HepG2 (cell line): ENCODE measurements around the gene TMEM53. TPM values are rescaled to one million over a fixed set of nuclear protein-coding genes. Genes with fewer than 3 reads are reported as not detected.

Source experiments
- ARNTL ChIP-seq: sonication (generic); formaldehyde crosslinking; IDR thresholded peaks from 2 replicates; pipeline ENCODE4 v1.4.0; 2020; ENCODE audit warnings: mild to moderate bottlenecking, missing genetic modification reagents
- ATRX ChIP-seq: sonication (generic); formaldehyde crosslinking; IDR thresholded peaks from 2 replicates; pipeline ENCODE4 v1.4.0; 2020; ENCODE audit warnings: missing genetic modification reagents, borderline replicate concordance
- CENPT ChIP-seq: sonication (generic); formaldehyde crosslinking; IDR thresholded peaks from 2 replicates; pipeline ENCODE4 v1.8.0; 2022; ENCODE audit warnings: low read depth, mild to moderate bottlenecking, moderate library complexity, missing genetic modification reagents
- DR1 ChIP-seq: sonication (generic); formaldehyde crosslinking; IDR thresholded peaks from 2 replicates; pipeline ENCODE4 v1.8.0; 2021; ENCODE audit warnings: mild to moderate bottlenecking, missing genetic modification reagents, inconsistent platforms
- ELK4 ChIP-seq: sonication (generic); formaldehyde crosslinking; IDR thresholded peaks from 2 replicates; pipeline ENCODE4 v1.9.0; 2021; ENCODE audit warnings: missing genetic modification reagents, borderline replicate concordance
- HNRNPLL ChIP-seq: fragments of 200-400 bp; formaldehyde crosslinking; IDR thresholded peaks from 2 replicates; pipeline ENCODE4 v1.6.1; 2017; ENCODE audit warnings: mild to moderate bottlenecking, low read depth, low read length; ENCODE audit not compliant: poor library complexity, severe bottlenecking
- KMT2B ChIP-seq: IDR thresholded peaks from 2 replicates; pipeline ENCODE4 v1.6.1; 2016; ENCODE audit warnings: missing genetic modification reagents, missing compliant biosample characterization
- MEF2D ChIP-seq: sonication (generic); formaldehyde crosslinking; IDR thresholded peaks from 2 replicates; pipeline ENCODE4 v1.5.1; 2020; ENCODE audit warnings: mild to moderate bottlenecking, missing genetic modification reagents
- PAF1 ChIP-seq: IDR thresholded peaks from 2 replicates; pipeline ENCODE4 v1.6.1; 2016; ENCODE audit warnings: missing genetic modification reagents, missing compliant biosample characterization
- POLR2G ChIP-seq: fragments of 200-400 bp; formaldehyde crosslinking; IDR thresholded peaks from 2 replicates; pipeline ENCODE4 v1.6.1; 2018; ENCODE audit warnings: mild to moderate bottlenecking, low read depth, low read length, moderate library complexity
- REPIN1 ChIP-seq: sonication (generic); formaldehyde crosslinking; IDR thresholded peaks from 2 replicates; pipeline ENCODE4 v1.8.0; 2022; ENCODE audit warnings: missing genetic modification reagents, low read depth, mild to moderate bottlenecking, borderline replicate concordance
- RFX5 ChIP-seq: IDR thresholded peaks from 2 replicates; pipeline ENCODE4 v1.6.1; 2011; ENCODE audit warnings: low read depth, low read length, improper control_type of control experiment
- SIN3B ChIP-seq: fragments of 150-350 bp; IDR thresholded peaks from 2 replicates; pipeline ENCODE4 v1.6.1; 2014; ENCODE audit warnings: low read length
- SMARCE1 ChIP-seq: fragments of 450-650 bp; IDR thresholded peaks from 2 replicates; pipeline ENCODE4 v1.6.1; 2017; ENCODE audit warnings: borderline replicate concordance
- SNAPC4 ChIP-seq: sonication (generic); formaldehyde crosslinking; IDR thresholded peaks from 2 replicates; pipeline ENCODE4 v1.4.0; 2020; ENCODE audit warnings: mild to moderate bottlenecking, missing genetic modification reagents
- TIGD3 ChIP-seq: sonication (generic); formaldehyde crosslinking; IDR thresholded peaks from 2 replicates; pipeline ENCODE4 v1.5.1; 2020; ENCODE audit warnings: mild to moderate bottlenecking, missing genetic modification reagents, borderline replicate concordance
- TSC22D2 ChIP-seq: sonication (generic); formaldehyde crosslinking; IDR thresholded peaks from 2 replicates; pipeline ENCODE4 v1.5.1; 2020; ENCODE audit warnings: missing genetic modification reagents, mild to moderate bottlenecking, borderline replicate concordance
- ZC3H13 ChIP-seq: sonication (generic); formaldehyde crosslinking; IDR thresholded peaks from 2 replicates; pipeline ENCODE4 v1.8.1; 2023; ENCODE audit warnings: mild to moderate bottlenecking, missing genetic modification reagents, moderate library complexity
- ZNF251 ChIP-seq: sonication (generic); formaldehyde crosslinking; IDR thresholded peaks from 2 replicates; pipeline ENCODE4 v1.9.0; 2021; ENCODE audit warnings: mild to moderate bottlenecking, missing genetic modification reagents
- ZNF557 ChIP-seq: sonication (generic); formaldehyde crosslinking; IDR thresholded peaks from 2 replicates; pipeline ENCODE4 v1.4.0; 2020; ENCODE audit warnings: missing genetic modification reagents
- ZNF747 ChIP-seq: sonication (generic); formaldehyde crosslinking; IDR thresholded peaks from 2 replicates; pipeline ENCODE4 v1.8.1; 2023; ENCODE audit warnings: missing genetic modification reagents, mild to moderate bottlenecking, borderline replicate concordance
- ZNF772 ChIP-seq: sonication (generic); formaldehyde crosslinking; IDR thresholded peaks from 2 replicates; pipeline ENCODE4 v1.5.0; 2020; ENCODE audit warnings: mild to moderate bottlenecking, missing genetic modification reagents
- polyA plus RNA-seq, 8 experiments: library from polyadenylated mRNA; depleted of rRNA in 3 of 8; stranded (reverse) in 7 of 8; unstranded in 1 of 8; fragments of >200 nt; fragmentation: Illumina TruSeq in 4 of 8; extraction: Trizol in 4 of 8; gene quantifications; 2 replicates each; pipeline versions ENCODE4 v1.2.1 to v1.2.3, GENCODE V29; 2011 to 2016; ENCODE audit warnings: low read depth in 4 of 8, missing spikeins in 1 of 8, mixed read lengths in 1 of 8; ENCODE audit not compliant: insufficient read depth in 1 of 8
- total RNA-seq, 5 experiments: library from RNA; depleted of rRNA; stranded (reverse); fragments of >200 nt; fragmentation: Illumina TruSeq; extraction: Trizol; gene quantifications; 2 replicates each; pipeline ENCODE4 v1.2.3, GENCODE V29; 2016; ENCODE audit warnings: low read depth in 1 of 5

Gene TMEM53
- total and polyA plus RNA-seq, 2 of the 13 experiments (the other 11 are each of a cell fraction or from before 2014, with no cell fraction given): 12.6 to 20.2 TPM

GRCh38 chr1:44631647-44632539 lies 42.4 kb downstream of the TMEM53 start (continued):
- TF ChIP-seq ELK4 (CRISPR knock-in tag) (no peak), ZNF772 (CRISPR knock-in tag) (peak; percentile 61; the same call in 1 of the 2 replicates), POLR2G (peak; percentile 89), TIGD3 (CRISPR knock-in tag) (no peak), TSC22D2 (CRISPR knock-in tag) (no peak), MEF2D (CRISPR knock-in tag) (peak; percentile 19; the same call in 1 of the 2 replicates), CENPT (CRISPR knock-in tag) (no peak), ZC3H13 (CRISPR knock-in tag) (no peak), ARNTL (CRISPR knock-in tag) (0 out of 2 replicates have a peak, but pooled peaks have one; percentile 45), ZNF747 (CRISPR knock-in tag) (peak; percentile 75), HNRNPLL (no peak), RFX5 (no peak), KMT2B (CRISPR knock-in tag) (0 out of 2 replicates have a peak, but pooled peaks have one; percentile 53), ATRX (CRISPR knock-in tag) (no peak), REPIN1 (CRISPR knock-in tag) (0 out of 2 replicates have a peak, but pooled peaks have one; percentile 19), SMARCE1 (no peak), SIN3B (no peak), ZNF251 (CRISPR knock-in tag) (no peak), ZNF557 (CRISPR knock-in tag) (no peak), SNAPC4 (CRISPR knock-in tag) (no peak), DR1 (CRISPR knock-in tag) (peak; percentile 65; the same call in 1 of the 2 replicates), PAF1 (no peak)
